OCI-M2 (cell line): ENCODE results near the gene ABCC1.
"Not testable (repeated sequence)": the region's sequence is repeated elsewhere in the genome, so short reads cannot be mapped to it uniquely, and the experiment has no call there.

ENCODE experiments used
- DNase-seq: peaks from one replicate; lab custom pipeline; 2025; ENCODE audit not compliant: unreplicated experiment; lab: John Stamatoyannopoulos, UW

ABCC1 gene

GRCh38 chr16:15966836-15967546, 17.6 kb downstream of the ABCC1 start:
- no peak for DNase-seq

GRCh38 chr16:15967655-15968315, 18.4 kb downstream of the ABCC1 start:
- no peak for DNase-seq

- no peak for DNase-seq
Measured at GRCh38 chr16:15970202-15970601, 20.8 kb downstream of the ABCC1 start.

- no peak for DNase-seq
Measured at GRCh38 chr16:15970743-15971439, 21.5 kb downstream of the ABCC1 start.

DNA sequence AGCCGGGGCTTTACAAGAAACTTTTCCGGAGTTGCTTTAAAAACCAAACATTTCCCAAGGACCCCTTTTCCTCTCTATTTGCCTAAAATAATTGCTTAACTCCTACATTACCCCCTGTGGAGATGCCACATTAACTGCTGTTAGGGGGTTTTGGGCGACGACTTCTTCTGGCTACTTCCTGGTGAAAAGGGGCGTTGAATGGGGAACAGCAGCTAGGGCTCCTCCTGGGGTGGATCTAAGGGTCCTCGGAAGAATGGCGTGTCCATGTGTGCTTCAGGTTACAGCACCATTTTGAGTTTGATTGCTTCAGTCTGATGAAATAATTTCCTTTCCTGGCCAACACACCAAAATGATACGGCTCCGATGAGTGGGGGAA, 22.0 kb downstream of the ABCC1 start:
- DNase-seq: no peak

- DNase-seq: no peak
Measured at GRCh38 chr16:15972046-15972868, 22.8 kb downstream of the ABCC1 start.

DNA sequence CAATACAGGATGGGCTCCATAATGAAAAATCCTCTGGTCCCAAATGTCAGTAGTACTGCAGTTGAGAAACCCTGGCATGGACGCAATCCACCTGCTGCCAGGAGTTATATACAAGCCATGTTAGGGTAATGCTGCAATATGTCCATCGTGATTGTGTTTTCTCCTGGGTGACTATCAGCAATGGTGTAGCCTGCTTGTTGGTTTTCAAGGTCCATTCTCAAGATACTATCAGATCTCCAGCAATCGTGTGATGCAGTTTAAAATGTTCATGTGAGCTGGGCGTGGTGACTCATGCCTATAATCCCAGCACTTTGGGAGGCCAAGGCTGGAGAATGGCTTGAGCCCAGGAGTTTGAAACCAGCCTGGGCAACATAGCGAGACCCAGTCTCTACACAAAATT, 24.0 kb downstream of the ABCC1 start:
- no peak for DNase-seq

- no peak for DNase-seq
Measured at GRCh38 chr16:15974057-15974456, 24.6 kb downstream of the ABCC1 start.

DNA sequence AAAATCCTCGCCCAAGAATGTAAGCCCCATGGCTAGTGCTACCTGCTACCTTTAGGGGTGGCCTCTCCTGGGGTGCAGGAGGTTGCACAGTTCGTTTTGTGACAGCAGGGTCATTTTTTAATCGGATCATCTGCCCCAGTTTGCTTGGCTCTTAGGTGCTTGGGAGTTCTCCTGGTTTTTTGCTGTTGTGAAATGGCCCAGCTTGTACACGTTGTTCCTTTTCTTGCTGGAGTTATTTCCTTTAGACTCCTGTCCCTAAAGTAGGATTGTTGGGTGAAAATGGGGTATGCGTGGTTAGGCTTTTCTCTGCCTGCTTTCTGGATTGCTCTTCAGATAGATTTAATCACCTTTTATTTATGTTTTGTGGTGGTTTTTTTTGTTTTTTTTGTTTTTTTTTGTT, 25.8 kb downstream of the ABCC1 start:
- DNase-seq: no peak

GRCh38 chr16:15976225-15976812, 26.9 kb downstream of the ABCC1 start:
- no peak for DNase-seq

DNA sequence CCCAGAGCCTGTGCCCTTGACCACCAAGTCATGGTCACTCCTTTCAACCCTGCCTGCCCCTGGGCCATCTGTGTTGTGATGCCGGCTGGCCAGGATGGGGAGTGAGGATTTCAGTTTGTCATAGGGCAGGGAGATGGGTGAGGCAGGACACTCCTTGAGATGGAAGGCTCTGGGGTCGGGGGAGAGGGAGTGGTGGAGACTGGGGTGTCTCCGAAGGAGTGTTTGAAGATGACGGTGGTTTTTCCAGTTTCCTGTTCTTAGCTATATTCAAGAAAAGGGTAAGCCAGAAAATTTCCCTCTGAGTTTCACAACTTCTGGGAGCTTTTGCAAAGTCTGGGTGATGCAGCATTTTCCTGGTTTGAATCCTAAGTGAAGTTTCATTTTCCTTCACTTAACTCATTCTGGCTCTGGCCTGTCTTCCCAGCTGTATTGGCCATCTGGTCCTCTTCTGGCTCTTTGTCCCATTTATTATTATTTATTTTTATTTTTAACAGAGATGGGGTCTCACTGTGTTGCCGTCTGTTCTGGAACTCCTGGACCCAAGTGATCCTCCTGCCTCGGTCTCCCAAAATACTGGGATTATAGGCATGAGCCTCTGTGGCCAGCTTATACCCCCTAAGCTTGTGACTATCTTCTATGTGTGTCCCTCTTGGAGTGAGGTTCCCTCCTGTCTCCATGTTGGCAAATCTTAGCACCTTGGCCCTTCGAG, 27.7 kb downstream of the ABCC1 start:
- DNase-seq: no peak

DNA sequence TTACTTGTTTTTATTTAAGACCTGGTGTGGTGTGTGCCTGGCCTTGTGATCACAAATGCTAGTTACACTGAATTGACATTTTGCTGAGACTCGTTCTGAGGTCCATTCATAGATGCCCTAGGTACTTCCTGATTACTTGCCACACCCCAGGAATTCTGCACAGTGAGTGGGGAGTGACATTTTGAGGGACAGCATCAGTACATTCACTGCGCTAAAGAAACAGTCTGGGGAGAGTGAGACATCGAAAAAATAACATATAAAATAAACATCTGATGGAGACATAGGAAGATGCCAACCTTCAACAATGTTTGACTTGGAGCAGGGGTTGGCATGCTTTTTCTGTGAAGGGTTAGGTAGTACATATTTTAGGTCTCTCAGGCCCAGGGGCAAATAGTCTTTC, 30.4 kb downstream of the ABCC1 start:
- DNase-seq: no peak

- DNase-seq: no peak
Measured at GRCh38 chr16:15980329-15980728, 30.9 kb downstream of the ABCC1 start.

- no peak for DNase-seq
Measured at GRCh38 chr16:15981382-15981781, 32.0 kb downstream of the ABCC1 start.

DNA sequence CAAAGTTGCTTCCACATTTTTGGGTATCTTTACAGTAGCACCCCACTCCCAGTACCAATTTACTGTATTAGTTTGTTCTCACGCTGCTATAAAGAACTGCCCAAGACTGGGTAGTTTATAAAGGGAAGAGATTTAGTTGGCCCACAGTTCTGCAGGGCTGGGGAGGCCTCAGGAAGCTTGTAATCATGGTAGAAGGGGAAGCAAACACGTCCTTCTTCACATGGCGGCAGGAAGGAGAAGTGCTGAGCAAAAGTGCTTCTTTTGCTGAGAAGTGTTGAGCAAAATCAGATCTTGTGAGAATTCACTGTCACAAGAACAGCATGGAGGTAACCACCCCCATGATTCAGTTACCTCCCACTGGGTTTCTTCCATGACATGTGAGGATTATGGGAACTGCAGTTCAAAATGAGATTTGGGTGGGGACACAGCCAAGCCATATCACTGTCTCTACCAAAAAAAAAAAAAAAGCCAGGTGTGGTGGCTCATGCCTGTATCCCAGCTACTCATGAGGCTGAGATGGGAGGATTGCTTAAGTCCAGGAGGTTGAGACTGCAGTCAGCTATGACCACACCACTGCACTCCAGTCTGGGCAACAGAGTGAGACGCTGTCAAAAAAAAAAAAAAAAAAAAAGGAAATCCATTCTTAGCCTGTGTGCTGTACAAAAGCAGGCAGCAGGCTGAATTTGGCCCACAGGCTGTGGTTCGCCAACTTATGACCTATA, 32.9 kb downstream of the ABCC1 start:
- not testable (repeated sequence) for DNase-seq

- DNase-seq: no peak
Measured at GRCh38 chr16:15983898-15984297, 34.5 kb downstream of the ABCC1 start.

GRCh38 chr16:15985144-15985543, 35.7 kb downstream of the ABCC1 start:
- no peak for DNase-seq

DNA sequence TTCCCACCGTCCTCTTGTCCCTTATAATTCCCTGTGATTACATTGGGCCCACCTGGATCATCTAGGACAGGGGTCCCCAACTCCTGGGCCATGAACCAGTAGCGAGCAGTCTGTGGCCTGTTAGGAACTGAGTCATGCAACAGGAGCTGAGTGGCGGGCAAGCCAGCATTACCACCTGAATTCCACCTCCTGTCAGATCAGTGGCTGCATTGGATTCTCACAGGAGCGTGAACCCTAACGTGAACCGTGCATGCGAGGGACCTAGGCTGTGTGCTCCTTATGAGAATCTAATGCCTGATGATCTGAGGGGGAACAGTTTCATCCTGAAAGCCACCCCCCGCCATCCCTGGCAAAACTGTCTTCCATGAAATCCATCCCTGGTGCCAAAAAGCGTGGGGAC, 36.8 kb downstream of the ABCC1 start:
- DNase-seq: no peak

DNA sequence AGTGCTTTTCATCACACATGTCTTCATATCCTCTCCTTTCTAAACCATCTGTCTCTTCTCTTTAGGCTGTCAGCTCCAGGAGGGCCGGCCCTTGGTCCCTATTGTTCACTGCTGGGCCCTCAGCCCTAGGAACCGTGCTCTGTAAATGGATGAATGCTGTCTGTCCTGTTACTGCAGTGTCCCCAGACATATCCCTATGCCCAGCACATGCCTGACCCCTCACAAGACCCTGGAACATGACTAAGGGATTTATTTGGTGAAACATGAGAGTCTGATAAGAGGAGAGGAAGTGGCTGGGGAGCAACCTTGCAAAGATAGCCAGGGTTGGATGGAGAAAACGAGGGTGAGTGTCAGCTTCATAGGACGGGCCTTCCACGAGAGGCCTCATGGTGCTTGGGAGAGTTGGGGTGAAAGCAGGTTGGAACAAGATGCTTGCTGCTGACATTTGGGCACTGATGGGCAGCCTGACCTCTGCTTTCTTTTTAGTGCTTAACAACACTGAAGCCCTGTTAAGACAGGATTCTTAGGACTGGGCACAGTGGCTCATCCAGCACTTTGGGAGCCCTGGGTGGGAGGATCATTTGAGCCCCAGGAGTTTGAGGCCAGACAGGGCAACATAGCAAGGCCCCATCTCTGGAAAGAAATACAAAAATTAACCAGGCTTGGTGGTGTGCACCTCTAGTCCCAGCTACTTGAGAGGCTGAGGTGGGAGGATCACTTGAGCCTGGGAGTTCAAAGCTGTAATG, 39.0 kb downstream of the ABCC1 start:
- peak; percentile 41 for DNase-seq
